HG03103 (cell line): Measurements from ENCODE around the gene H2BK1.

ENCODE experiments used
- ATAC-seq: cut with Tn5 transposase; IDR thresholded peaks from one replicate; pipeline ENCODE4 v1.9.1; 2021; ENCODE audit warnings: low read depth; ENCODE audit not compliant: unreplicated experiment

Gene H2BK1

GRCh38 chr7:151205730-151206129 lies 4.6 kb downstream of the H2BK1 start:
- ATAC-seq, result no peak

GRCh38 chr7:151204383-151205032 lies 5.8 kb downstream of the H2BK1 start:
- no peak for ATAC-seq

- no peak for ATAC-seq
Measured at GRCh38 chr7:151202836-151203235, 7.5 kb downstream of the H2BK1 start.

- no peak for ATAC-seq
Measured at GRCh38 chr7:151201751-151202150, 8.5 kb downstream of the H2BK1 start.

GRCh38 chr7:151201344-151201743 lies 8.9 kb downstream of the H2BK1 start:
- ATAC-seq, result no peak

- no peak for ATAC-seq
Measured at GRCh38 chr7:151198945-151199848, 11.1 kb downstream of the H2BK1 start.

- ATAC-seq, result no peak
Measured at GRCh38 chr7:151197932-151198331, 12.4 kb downstream of the H2BK1 start.

GRCh38 chr7:151195616-151196450 lies 14.5 kb downstream of the H2BK1 start:
- no peak for ATAC-seq

GRCh38 chr7:151194188-151194587 lies 16.1 kb downstream of the H2BK1 start:
- ATAC-seq, result no peak

GRCh38 chr7:151193203-151193978 lies 16.9 kb downstream of the H2BK1 start:
- no peak for ATAC-seq

- ATAC-seq, result no peak
Measured at GRCh38 chr7:151192002-151192539, 18.2 kb downstream of the H2BK1 start.

- ATAC-seq, result no peak
Measured at GRCh38 chr7:151191544-151191943, 18.7 kb downstream of the H2BK1 start.

- ATAC-seq, result no peak
Measured at GRCh38 chr7:151189038-151189437, 21.2 kb downstream of the H2BK1 start.

GRCh38 chr7:151188252-151188542 lies 22.1 kb downstream of the H2BK1 start:
- no peak for ATAC-seq

- ATAC-seq, result no peak
Measured at GRCh38 chr7:151187409-151188251, 22.7 kb downstream of the H2BK1 start.

- no peak for ATAC-seq
Measured at GRCh38 chr7:151186640-151187408, 23.5 kb downstream of the H2BK1 start, which contains the start of gene ASB10. Gene ASB10 (minus strand): TSS chr7:151187250. CDS start chr7:151187130, 120 bp downstream.

- no peak for ATAC-seq
Measured at GRCh38 chr7:151185762-151186639, 24.3 kb downstream of the H2BK1 start.
